Muscle layer of duodenum (tissue), 2 donors: ENCODE results near the gene ADAMTS6.
"Not testable (repeated sequence)": the region's sequence is repeated elsewhere in the genome, so short reads cannot be mapped to it uniquely, and the experiment has no call there.

ENCODE experiments used
- H3K27ac ChIP-seq: one replicate; pipeline ENCODE4 v1.7.0; 2013; ENCODE audit warnings: mild to moderate bottlenecking, low read length
- H3K27me3 ChIP-seq: one replicate; pipeline ENCODE4 v1.7.0; 2013; ENCODE audit warnings: low read depth, mild to moderate bottlenecking, control low read depth, low read length
- H3K36me3 ChIP-seq, 2 donors: one replicate each; pipeline ENCODE4 v1.7.0; 2013; ENCODE audit warnings: low read length in 2 of 2, control low read depth in 1 of 2, mild to moderate bottlenecking in 1 of 2; ENCODE audit not compliant: insufficient read depth in 2 of 2, control insufficient read depth in 1 of 2
- H3K4me1 ChIP-seq, 2 donors: one replicate each; pipeline ENCODE4 v1.7.0; 2013; ENCODE audit warnings: low read length in 2 of 2, mild to moderate bottlenecking in 2 of 2, control low read depth in 1 of 2, moderate library complexity in 1 of 2; ENCODE audit not compliant: insufficient read depth in 2 of 2, control insufficient read depth in 1 of 2
- H3K4me3 ChIP-seq, 2 donors: one replicate each; pipeline ENCODE4 v1.7.0; 2013; ENCODE audit warnings: low read length in 2 of 2, low read depth in 1 of 2, mild to moderate bottlenecking in 1 of 2
- H3K9me3 ChIP-seq, 2 donors: one replicate each; pipeline ENCODE4 v1.7.0; 2013; ENCODE audit warnings: low read length in 2 of 2, control low read depth in 1 of 2, mild to moderate bottlenecking in 1 of 2; ENCODE audit not compliant: control insufficient read depth in 1 of 2
- donor health status: healthy.

Gene ADAMTS6

GRCh38 chr5:65192331-65192730 lies 289.4 kb downstream of the ADAMTS6 start:
- no peak overlapping the region for H3K27ac ChIP-seq

DNA sequence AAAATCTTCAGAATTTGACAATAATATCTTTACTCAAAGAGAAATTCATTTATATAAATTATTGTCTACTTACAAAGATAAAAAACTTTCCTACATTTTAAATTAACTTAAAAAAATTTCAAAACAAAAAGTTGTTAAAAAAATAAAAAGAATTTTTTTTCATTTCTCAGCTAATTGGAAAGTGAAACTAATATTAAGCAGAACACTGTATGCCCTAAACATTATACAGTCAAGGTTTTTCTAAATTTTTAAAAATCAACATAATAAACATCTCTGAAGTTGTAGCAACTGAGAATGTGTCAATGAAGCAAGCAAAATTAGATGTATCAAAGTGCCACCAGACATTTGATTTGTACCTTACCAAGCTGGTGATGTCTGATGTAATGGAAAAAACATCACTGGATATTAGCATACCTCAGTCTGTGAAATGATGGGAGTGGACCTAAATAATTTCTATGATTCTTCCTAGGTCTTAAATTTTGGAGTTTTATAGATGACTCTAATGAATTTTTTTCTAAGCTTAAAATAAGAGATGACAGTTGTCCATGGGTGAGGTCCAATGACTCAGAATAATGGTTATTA lies 290.1 kb downstream of the ADAMTS6 start:
- Histone ChIP-seq H3K36me3 (peaks cover 0 to 5% of the 10 kb centered on the region in 2 donors), H3K27ac (no peak overlapping the region), H3K9me3 (no peaks in the 10 kb centered on the region), H3K4me1 (no peaks in the 10 kb centered on the region), H3K27me3 (no peaks in the 10 kb centered on the region), H3K4me3 (no peak overlapping the region)

More at GRCh38 chr5:65192331-65192730, 289.4 kb downstream of the ADAMTS6 start:
- H3K36me3 ChIP-seq, result peaks cover 0 to 5% of the 10 kb centered on the region in 2 donors
- H3K4me3 ChIP-seq, result no peak overlapping the region
- no peaks in the 10 kb centered on the region for H3K27me3 ChIP-seq
- H3K9me3 ChIP-seq, result no peaks in the 10 kb centered on the region
- H3K4me1 ChIP-seq, result no peaks in the 10 kb centered on the region

DNA sequence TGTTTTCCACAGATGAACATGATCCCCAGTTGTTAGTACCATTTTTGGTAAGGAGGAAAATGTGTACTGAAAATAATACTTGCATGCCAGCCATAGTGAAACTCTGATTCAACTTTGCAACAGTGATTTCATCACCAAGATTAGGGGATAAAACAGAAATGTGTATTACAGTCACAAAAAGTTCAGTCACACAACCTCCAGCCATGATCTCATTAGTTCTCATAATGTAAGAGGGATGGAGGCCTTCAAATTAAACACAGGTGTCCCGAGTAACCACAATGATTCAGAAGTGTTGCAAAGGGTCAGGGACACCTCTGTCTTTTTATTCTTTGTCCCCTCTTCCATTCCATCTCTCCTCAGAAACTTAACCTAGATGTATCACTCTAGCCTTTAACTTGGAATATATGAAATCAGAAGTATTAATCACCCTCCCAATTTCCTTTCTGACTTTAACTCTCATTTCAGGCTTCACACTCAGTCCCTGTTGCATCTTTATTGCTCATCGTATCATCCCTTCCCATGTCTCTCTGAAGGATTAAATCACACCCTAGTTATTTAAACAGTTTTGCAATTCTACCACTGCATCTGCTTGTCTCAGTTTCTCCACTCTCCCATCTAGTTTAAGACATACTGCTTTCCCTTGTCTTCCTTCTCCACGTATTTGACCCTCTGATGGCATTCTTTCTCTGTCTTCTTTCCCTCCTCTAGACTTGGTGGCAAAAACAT lies 291.2 kb downstream of the ADAMTS6 start:
- Histone ChIP-seq H3K9me3 (no peaks in the 10 kb centered on the region), H3K27ac (no peak overlapping the region), H3K4me1 (no peaks in the 10 kb centered on the region), H3K36me3 (peaks cover 0 to 5% of the 10 kb centered on the region in 2 donors), H3K4me3 (no peak overlapping the region), H3K27me3 (no peaks in the 10 kb centered on the region)

- Histone ChIP-seq H3K4me1 (no peaks in the 10 kb centered on the region), H3K27ac (no peak overlapping the region), H3K36me3 (peaks cover 0 to 5% of the 10 kb centered on the region in 2 donors)
Observed at GRCh38 chr5:65186646-65187227, 295.0 kb downstream of the ADAMTS6 start.

DNA sequence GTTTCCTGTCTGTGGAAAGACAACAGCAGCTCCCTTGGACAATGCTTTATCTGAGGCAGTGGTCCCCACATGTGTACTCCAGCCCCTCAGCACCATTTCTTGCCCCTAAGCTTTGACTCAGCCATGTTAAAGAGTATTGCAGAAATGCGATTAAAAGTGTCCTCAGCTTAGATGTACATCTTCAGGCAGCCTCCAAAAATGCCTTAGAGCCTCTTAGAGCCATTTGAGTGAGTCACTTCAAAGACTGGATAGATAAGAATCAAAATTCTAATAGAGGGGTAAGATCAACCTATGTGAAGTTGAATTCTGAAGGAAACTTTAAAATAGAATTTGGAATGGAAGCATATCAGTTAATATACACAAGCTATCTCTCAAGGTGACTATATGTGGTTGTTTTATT lies 296.3 kb downstream of the ADAMTS6 start:
- no peaks in the 10 kb centered on the region for H3K27me3 ChIP-seq

More at GRCh38 chr5:65186646-65187227, 295.0 kb downstream of the ADAMTS6 start:
- Histone ChIP-seq H3K4me3 (no peak overlapping the region), H3K27me3 (no peaks in the 10 kb centered on the region), H3K9me3 (no peaks in the 10 kb centered on the region)

DNA sequence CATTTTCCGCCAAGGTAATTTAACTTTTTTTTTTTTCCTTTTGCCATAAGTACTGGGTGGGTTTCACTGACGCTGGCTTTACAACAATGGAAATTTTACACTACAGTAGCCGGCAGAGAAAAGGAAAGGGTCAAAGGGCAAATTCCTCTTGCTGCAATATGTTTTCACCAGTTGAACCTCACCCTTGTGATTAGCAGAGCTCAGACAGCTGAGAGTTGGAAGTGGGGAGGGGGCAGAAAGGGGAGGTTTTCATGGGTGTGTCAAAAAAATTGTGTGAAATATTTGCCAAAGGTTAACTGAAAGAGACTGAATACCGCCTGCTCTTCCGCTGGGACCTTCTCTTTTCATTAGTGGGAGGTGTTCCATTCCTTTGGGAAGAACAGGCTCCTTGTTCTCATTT lies 296.9 kb downstream of the ADAMTS6 start:
- H3K27me3 ChIP-seq, result no peaks in the 10 kb centered on the region
- no peak overlapping the region for H3K4me3 ChIP-seq
- no peaks in the 10 kb centered on the region for H3K4me1 ChIP-seq
- no peaks in the 10 kb centered on the region for H3K9me3 ChIP-seq
- H3K36me3 ChIP-seq, result no peaks in the 10 kb centered on the region
- H3K27ac ChIP-seq, result no peak overlapping the region

More for the DNA sequence above, 296.3 kb downstream of the ADAMTS6 start:
- Histone ChIP-seq H3K4me1 (no peaks in the 10 kb centered on the region), H3K4me3 (no peak overlapping the region), H3K36me3 (no peaks in the 10 kb centered on the region), H3K27ac (no peak overlapping the region), H3K9me3 (no peaks in the 10 kb centered on the region)

- not testable (repeated sequence) for H3K36me3 ChIP-seq, H3K27ac ChIP-seq, H3K9me3 ChIP-seq, H3K4me3 ChIP-seq, H3K4me1 ChIP-seq, H3K27me3 ChIP-seq
Observed at GRCh38 chr5:65174231-65174630, 307.5 kb downstream of the ADAMTS6 start.

GRCh38 chr5:65173130-65173525 lies 308.6 kb downstream of the ADAMTS6 start:
- H3K4me3 ChIP-seq, result no peak overlapping the region
- no peaks in the 10 kb centered on the region for H3K9me3 ChIP-seq
- H3K27me3 ChIP-seq, result no peaks in the 10 kb centered on the region
- no peaks in the 10 kb centered on the region for H3K4me1 ChIP-seq
- H3K27ac ChIP-seq, result no peak overlapping the region
- H3K36me3 ChIP-seq, result no peaks in the 10 kb centered on the region

- Histone ChIP-seq H3K9me3 (no peaks in the 10 kb centered on the region), H3K27me3 (no peaks in the 10 kb centered on the region), H3K36me3 (no peaks in the 10 kb centered on the region), H3K4me3 (no peak overlapping the region), H3K27ac (no peak overlapping the region), H3K4me1 (no peaks in the 10 kb centered on the region)
Observed at GRCh38 chr5:65172486-65173129, 309.1 kb downstream of the ADAMTS6 start.

GRCh38 chr5:65171645-65172044 lies 310.1 kb downstream of the ADAMTS6 start:
- Histone ChIP-seq H3K9me3 (no peaks in the 10 kb centered on the region), H3K4me1 (no peaks in the 10 kb centered on the region), H3K27ac (no peak overlapping the region), H3K4me3 (no peak overlapping the region), H3K36me3 (no peaks in the 10 kb centered on the region), H3K27me3 (no peaks in the 10 kb centered on the region)

- H3K4me3 ChIP-seq, result no peak overlapping the region
- H3K27me3 ChIP-seq, result no peaks in the 10 kb centered on the region
- no peaks in the 10 kb centered on the region for H3K4me1 ChIP-seq
- no peaks in the 10 kb centered on the region for H3K36me3 ChIP-seq
- no peaks in the 10 kb centered on the region for H3K9me3 ChIP-seq
- H3K27ac ChIP-seq, result no peak overlapping the region
Observed at GRCh38 chr5:65163698-65164097, 318.0 kb downstream of the ADAMTS6 start.
